Osteocyte (in vitro differentiated cells): ENCODE results near the gene HDAC4. TPM values are rescaled to one million over a fixed set of nuclear protein-coding genes. Genes with fewer than 3 reads are reported as not detected.

Experiments used
- DNase-seq: peaks from one replicate; pipeline ENCODE4 v3.0.0; 2021; ENCODE audit warnings: mixed read lengths; ENCODE audit not compliant: unreplicated experiment; ENCODE audit errors: extremely low spot score
- H3K27ac Mint-ChIP-seq: one replicate; pipeline ENCODE4 v1.8.0; 2021; ENCODE audit warnings: mild to moderate bottlenecking, mixed read lengths; ENCODE audit not compliant: unreplicated experiment
- H3K27me3 Mint-ChIP-seq: one replicate; pipeline ENCODE4 v1.8.0; 2021; ENCODE audit warnings: mixed read lengths; ENCODE audit not compliant: unreplicated experiment
- H3K36me3 Mint-ChIP-seq: one replicate; pipeline ENCODE4 v1.8.0; 2021; ENCODE audit warnings: mixed read lengths; ENCODE audit not compliant: unreplicated experiment
- H3K4me1 Mint-ChIP-seq: one replicate; pipeline ENCODE4 v1.8.0; 2021; ENCODE audit warnings: mixed read lengths; ENCODE audit not compliant: unreplicated experiment
- H3K4me3 Mint-ChIP-seq: one replicate; pipeline ENCODE4 v1.8.0; 2021; ENCODE audit warnings: mild to moderate bottlenecking, moderate library complexity, mixed read lengths; ENCODE audit not compliant: unreplicated experiment
- H3K9me3 Mint-ChIP-seq: one replicate; pipeline ENCODE4 v1.8.0; 2021; ENCODE audit warnings: mixed read lengths; ENCODE audit not compliant: unreplicated experiment
- CTCF ChIP-seq: fragments of 200-600 bp; sonication (generic); IDR thresholded peaks from 2 replicates; pipeline ENCODE4 v1.5.0; 2021; ENCODE audit warnings: antibody characterized with exemption, mild to moderate bottlenecking, moderate library complexity
- total RNA-seq: library from RNA; stranded (reverse); gene quantifications from 2 replicates; pipeline ENCODE4 v1.2.1, GENCODE V29; 2021

The HDAC4 gene
- total RNA-seq, 1 donor from 2014 or later = 30.3 TPM

- TF ChIP-seq CTCF = no peak
- no peak for DNase-seq
- peaks cover 9% of the 10 kb centered on the region for H3K4me1 Mint-ChIP-seq
- peaks cover 6% of the 10 kb centered on the region for H3K27me3 Mint-ChIP-seq
- no peak overlapping the region for H3K4me3 Mint-ChIP-seq
- no peak overlapping the region for H3K27ac Mint-ChIP-seq
- no peaks in the 10 kb centered on the region for H3K9me3 Mint-ChIP-seq
- peaks cover 3% of the 10 kb centered on the region for H3K36me3 Mint-ChIP-seq
Observed at GRCh38 chr2:239044336-239044735, 356.5 kb downstream of the HDAC4 start.

GRCh38 chr2:239043326-239043725, 357.5 kb downstream of the HDAC4 start:
- DNase-seq = no peak
- H3K4me3 Mint-ChIP-seq = no peak overlapping the region
- peaks cover 6% of the 10 kb centered on the region for H3K27me3 Mint-ChIP-seq
- TF ChIP-seq CTCF = no peak
- H3K9me3 Mint-ChIP-seq = no peaks in the 10 kb centered on the region
- no peak overlapping the region for H3K27ac Mint-ChIP-seq
- H3K4me1 Mint-ChIP-seq = no peaks in the 10 kb centered on the region
- no peaks in the 10 kb centered on the region for H3K36me3 Mint-ChIP-seq

GRCh38 chr2:239042551-239043320, 358.1 kb downstream of the HDAC4 start:
- Mint-ChIP-seq H3K9me3 (no peaks in the 10 kb centered on the region), H3K4me1 (no peaks in the 10 kb centered on the region), H3K27me3 (peaks cover 6% of the 10 kb centered on the region), H3K27ac (no peak overlapping the region), H3K36me3 (no peaks in the 10 kb centered on the region), H3K4me3 (no peak overlapping the region)
- TF ChIP-seq CTCF = no peak
- DNase-seq = no peak

GRCh38 chr2:239042046-239042445, 358.8 kb downstream of the HDAC4 start:
- no peaks in the 10 kb centered on the region for H3K9me3 Mint-ChIP-seq
- H3K27me3 Mint-ChIP-seq = peaks cover 6% of the 10 kb centered on the region
- H3K4me1 Mint-ChIP-seq = no peaks in the 10 kb centered on the region
- H3K27ac Mint-ChIP-seq = no peak overlapping the region
- no peak for DNase-seq
- H3K36me3 Mint-ChIP-seq = no peaks in the 10 kb centered on the region
- no peak for TF ChIP-seq CTCF
- no peak overlapping the region for H3K4me3 Mint-ChIP-seq

- H3K4me3 Mint-ChIP-seq = no peak overlapping the region
- no peak for DNase-seq
- H3K36me3 Mint-ChIP-seq = no peaks in the 10 kb centered on the region
- no peaks in the 10 kb centered on the region for H3K4me1 Mint-ChIP-seq
- H3K27ac Mint-ChIP-seq = no peak overlapping the region
- H3K9me3 Mint-ChIP-seq = no peaks in the 10 kb centered on the region
- H3K27me3 Mint-ChIP-seq = peaks cover 6% of the 10 kb centered on the region
- no peak for TF ChIP-seq CTCF
Observed at GRCh38 chr2:239041062-239041461, 359.8 kb downstream of the HDAC4 start.
